Esophagus mucosa (tissue), 1 donor: ENCODE data around the gene HSFY2. TPM values are rescaled to one million over a fixed set of nuclear protein-coding genes. Genes with fewer than 3 reads are reported as not detected.
"Not testable (repeated sequence)": the region's sequence is repeated elsewhere in the genome, so short reads cannot be mapped to it uniquely, and the experiment has no call there.

Source experiments
- ATAC-seq: fragments of 200-7000 bp; cut with Tn5 transposase; one replicate; pipeline ENCODE4 v1.9.1; 2020
- total RNA-seq: library from RNA; stranded (reverse); gene quantifications from one replicate; pipeline ENCODE4 v1.2.4, GENCODE V29; 2023
- donor health status: DM: yes; HTN: yes; CAD: no.

The HSFY2 gene, protein sequence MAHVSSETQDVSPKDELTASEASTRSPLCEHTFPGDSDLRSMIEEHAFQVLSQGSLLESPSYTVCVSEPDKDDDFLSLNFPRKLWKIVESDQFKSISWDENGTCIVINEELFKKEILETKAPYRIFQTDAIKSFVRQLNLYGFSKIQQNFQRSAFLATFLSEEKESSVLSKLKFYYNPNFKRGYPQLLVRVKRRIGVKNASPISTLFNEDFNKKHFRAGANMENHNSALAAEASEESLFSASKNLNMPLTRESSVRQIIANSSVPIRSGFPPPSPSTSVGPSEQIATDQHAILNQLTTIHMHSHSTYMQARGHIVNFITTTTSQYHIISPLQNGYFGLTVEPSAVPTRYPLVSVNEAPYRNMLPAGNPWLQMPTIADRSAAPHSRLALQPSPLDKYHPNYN
- total RNA-seq, result not detected

DNA sequence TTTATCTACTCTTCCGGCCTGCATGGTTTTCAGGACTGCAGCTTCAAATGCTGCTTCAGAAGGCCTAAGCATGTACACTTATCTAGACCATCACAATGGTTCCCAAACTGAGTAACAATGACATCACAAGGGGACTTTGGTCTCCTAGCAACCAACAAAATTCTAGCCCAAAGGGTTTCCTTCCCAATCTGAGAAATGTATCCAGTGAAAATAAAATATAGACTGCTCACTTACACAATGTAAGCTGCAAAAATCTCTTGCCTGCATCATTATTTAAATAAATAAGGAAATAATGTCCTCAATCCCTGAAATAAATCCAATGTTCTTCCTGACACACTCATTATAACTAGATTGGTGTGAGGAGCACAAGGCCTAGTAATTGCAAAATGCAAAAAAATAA, at the start of gene HSFY2:
HSFY2 (minus strand) TSS at position 101 of the 400 bp plus-strand sequence. CDS start 117 bp downstream, outside the sequence.
- ATAC-seq, result not testable (repeated sequence)

GRCh38 chrY:18815751-18816150, 42.2 kb upstream of the HSFY2 start:
- ATAC-seq, result not testable (repeated sequence)

- not testable (repeated sequence) for ATAC-seq
Observed at GRCh38 chrY:18788757-18789406, 15.3 kb upstream of the HSFY2 start.

DNA sequence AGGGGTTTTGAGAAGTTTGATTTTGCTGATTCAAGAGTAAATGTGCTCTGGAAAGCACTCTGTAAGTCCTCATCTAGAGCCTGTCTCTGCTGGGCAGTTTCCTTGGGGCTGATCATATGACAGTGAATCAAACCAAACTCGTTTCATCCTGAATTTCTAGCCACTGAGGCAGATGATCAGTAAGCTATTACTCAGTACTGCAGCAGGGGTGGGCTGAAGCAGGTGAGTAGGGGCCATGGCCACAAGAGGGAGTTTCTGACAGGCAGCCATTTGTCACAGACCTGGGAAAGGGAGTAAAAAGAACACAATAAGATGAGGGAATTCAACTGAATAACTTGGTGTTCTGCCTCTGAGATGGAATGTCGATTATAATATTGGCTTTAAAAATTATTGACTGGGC, 19.5 kb downstream of the HSFY2 start:
- ATAC-seq, result not testable (repeated sequence)

GRCh38 chrY:18753133-18753815, 20.3 kb downstream of the HSFY2 start:
- ATAC-seq, result not testable (repeated sequence)

DNA sequence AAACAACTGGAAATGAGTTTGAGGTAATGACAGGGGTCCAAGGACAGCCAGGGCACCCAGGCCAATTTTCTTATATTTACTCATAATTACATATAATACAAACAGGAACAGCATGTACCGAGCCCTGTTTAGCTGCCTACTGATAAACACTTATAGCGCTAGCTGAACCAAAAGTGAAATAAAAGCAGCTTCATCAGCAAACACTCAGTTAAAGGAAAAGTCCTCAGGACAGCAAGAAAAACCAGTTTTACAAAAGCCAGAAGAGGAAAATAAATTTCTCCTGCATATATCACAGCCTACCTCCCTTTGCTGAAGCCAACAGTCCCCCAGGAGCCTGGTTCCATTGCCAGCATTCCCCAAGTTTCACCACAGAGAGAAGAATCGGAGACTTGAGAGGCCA, 49.8 kb downstream of the HSFY2 start:
- not testable (repeated sequence) for ATAC-seq

Other genes starting within 250 kb of the HSFY2 start
- not detected for gene HSFY1, start 227.0 kb downstream of the HSFY2 start, total RNA-seq